Hematopoietic multipotent progenitor cell treated with erythropoietin and hydrocortisone succinate and interleukin-3 and kit ligand, for 15 days (in vitro differentiated cells): Measurements from ENCODE around the gene APOL3.
"Not testable (repeated sequence)": the region's sequence is repeated elsewhere in the genome, so short reads cannot be mapped to it uniquely, and the experiment has no call there.

ENCODE experiments used
- DNase-seq: peaks from one replicate; pipeline ENCODE4 v3.0.0-alpha.2; 2015; ENCODE audit warnings: low spot score

Gene APOL3

GRCh38 chr22:36134182-36134581, 26.4 kb downstream of the APOL3 start:
- DNase-seq, result no peak

DNA sequence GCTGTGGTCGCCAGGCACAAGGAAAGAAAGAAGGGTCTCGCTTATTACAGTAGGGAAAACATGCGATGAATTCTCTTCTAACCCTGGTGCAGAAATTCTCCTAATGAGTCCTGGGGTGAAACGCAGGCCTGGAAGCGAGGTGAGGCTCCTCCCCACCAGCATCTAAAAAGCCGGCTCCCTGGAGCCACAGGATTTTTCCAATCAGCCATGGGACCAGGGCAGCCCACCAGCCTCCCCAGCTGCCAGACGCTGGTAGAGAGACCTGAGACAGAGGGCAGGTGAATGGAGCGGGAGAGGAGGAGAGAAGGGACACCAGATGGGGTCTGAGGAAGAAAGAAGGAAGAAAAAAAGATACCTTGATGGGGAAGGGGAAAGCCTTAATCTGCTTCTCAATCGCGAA, 28.6 kb downstream of the APOL3 start:
- no peak for DNase-seq

DNA sequence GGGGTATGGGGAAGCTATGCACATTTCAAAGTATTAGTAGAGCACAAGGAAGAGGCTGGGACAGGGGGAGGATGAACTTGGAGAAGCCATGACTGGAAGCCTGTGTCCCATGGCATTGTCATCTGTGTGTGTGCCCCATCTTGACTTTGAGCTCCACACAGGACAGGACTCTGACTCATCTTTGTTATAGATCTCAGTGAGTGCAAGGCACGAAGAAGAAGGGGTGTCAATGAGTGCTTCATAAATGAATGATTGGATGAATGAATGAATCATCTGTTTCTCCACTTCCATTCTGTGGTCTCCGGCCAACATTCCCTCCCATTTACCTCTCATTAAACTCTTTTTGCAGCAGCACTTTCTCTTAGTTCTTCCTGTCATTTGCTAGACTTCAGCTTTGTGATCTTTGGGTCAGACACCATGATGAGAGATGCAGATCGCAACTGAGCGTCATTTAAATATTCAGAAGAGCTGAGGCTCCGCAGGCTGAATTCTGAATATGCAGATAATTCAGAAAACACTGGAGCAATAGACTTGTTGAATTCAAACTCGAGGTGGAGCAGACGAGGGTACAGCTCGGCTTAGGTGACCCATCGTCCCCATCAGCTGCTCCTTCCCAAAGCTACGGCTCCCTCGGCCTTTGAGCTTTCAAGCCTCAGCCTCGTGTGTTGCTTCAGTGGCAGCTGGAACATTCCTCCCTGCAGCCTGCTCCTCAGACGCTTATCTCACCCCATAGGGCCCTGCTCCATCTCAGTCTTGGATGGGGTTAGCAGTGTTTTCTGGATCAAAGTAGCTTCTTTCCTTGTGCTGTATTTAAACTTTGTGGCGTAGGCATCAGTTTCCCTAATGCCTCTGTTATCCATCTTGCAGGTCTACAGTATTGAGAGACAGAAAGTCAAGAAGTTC, 30.8 kb downstream of the APOL3 start:
- no peak for DNase-seq

DNA sequence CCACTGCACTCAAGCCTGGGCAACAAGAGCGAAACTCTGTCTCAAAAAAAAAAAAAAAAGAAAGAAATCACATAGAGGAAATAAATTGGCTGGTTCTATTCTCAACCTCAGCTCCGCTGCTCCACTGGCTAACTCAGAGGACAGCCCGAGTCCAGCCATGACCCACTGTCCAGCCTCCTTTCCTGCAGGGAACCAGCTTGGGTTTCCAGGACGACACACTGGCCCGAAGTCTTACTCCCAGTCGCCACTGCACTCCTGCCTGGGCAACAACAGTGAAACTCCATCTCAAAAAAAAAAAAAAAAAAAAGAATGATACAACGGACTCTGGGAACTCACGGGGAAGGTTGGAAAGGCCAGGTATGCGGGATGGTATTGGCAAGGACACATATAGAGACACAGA, 31.5 kb downstream of the APOL3 start:
- no peak for DNase-seq

- no peak for DNase-seq
These were observed 34.5 kb downstream of the APOL3 start for GRCh38 chr22:36125994-36126531.

- DNase-seq, result no peak
These were observed 35.1 kb downstream of the APOL3 start for GRCh38 chr22:36125434-36125833.

- no peak for DNase-seq
These were observed 35.9 kb downstream of the APOL3 start for GRCh38 chr22:36124666-36125065.

GRCh38 chr22:36123673-36124630, 36.6 kb downstream of the APOL3 start:
- DNase-seq, result peak; percentile 93

DNA sequence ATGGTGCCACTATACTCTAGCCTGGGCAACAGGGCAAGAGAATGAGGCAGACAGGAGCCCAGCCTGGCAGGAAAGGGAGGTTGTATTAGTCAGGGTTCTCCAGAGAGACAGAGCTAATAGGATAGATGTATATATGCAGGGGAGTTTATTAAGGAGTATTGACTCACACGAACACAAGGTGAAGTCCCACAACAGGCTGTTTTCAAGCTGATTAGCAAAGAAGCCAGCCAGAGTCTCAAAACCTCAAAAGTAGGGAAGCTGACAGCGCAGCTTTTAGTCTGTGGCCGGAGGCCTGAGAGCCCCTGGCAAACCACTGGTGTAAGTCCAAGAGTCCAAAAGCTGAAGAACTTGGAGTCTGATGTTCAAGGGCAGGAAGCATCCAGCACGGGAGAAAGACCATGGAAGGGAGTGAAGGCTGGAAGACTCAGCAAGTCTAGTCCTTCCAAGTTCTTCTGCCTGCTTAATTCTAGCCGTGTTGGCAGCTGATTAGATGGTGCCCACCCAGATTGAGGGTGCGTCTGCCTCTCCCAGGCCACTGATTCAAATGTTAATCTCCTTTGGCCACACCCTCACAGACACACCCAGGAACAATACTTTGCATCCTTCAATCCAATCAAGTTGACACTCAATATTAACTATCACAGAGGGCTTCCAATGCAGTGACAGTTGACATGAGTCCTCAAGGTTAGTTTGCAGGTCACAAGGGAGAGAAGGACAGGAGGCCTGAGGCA, 39.8 kb downstream of the APOL3 start:
- not testable (repeated sequence) for DNase-seq

- DNase-seq, result no peak
These were observed 43.5 kb downstream of the APOL3 start for GRCh38 chr22:36117053-36117554.

DNA sequence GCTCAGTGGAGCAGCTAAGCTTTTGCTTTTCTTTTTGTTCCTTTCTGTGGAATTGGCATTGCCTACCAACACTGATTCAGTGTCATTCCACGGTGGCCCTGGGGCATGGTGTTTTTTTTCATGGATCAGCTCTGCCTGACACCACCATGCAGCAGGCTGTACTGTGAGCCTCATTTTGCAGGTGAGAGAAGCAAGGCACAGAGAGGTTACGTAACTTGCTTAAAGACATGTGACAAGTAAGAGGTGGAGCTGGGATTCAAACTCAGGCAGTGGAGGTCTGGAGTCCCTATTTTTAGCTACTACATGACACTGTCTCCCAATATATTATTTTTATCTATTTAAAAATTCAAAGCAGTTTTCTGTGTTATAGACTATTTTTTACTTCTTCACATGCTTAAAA, 44.4 kb downstream of the APOL3 start:
- no peak for DNase-seq

DNA sequence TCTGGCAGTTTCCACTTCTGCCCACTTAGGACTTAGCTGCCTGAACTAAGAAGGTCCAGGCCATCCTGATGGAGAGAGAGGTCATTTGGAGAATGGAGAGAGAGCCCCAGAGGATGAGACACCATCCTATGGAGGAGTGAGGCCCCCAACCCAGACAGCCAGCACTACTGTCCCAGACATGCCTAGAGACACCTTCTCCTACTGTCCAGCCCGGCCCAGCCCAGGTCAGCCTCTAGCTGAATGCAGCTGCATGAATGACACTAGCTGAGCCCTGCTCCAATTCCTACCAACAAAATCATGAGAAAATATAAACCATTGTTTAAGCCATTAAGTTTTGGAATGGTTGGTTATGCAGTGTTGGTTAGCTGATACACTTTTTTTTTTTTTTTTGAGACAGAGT, 47.4 kb downstream of the APOL3 start:
- DNase-seq, result no peak

- DNase-seq, result no peak
These were observed 49.2 kb downstream of the APOL3 start for GRCh38 chr22:36111316-36111715.

GRCh38 chr22:36110306-36110881, 50.2 kb downstream of the APOL3 start:
- DNase-seq, result no peak

DNA sequence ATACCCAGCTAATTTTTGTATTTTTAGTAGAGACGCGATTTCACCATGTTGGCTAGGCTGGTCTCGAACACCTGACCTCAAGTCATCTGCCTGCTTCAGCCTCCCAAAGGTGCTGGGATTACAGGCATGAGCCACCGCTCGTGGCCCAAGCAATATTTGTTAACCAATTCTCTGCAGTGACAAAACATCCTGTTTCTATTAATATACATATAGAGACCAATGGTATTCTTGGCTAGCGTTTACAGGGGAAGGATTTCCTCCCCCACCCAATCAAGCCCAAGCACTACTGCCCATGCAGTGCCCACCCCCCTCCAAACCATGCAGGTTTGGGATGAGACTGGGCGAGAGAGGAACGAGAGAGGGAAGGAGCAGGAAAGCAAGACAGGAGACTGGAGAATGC, 53.1 kb downstream of the APOL3 start:
- DNase-seq, result no peak

- no peak for DNase-seq
These were observed 53.6 kb downstream of the APOL3 start for GRCh38 chr22:36106910-36107309.

GRCh38 chr22:36104988-36105387, 55.6 kb downstream of the APOL3 start:
- no peak for DNase-seq

DNA sequence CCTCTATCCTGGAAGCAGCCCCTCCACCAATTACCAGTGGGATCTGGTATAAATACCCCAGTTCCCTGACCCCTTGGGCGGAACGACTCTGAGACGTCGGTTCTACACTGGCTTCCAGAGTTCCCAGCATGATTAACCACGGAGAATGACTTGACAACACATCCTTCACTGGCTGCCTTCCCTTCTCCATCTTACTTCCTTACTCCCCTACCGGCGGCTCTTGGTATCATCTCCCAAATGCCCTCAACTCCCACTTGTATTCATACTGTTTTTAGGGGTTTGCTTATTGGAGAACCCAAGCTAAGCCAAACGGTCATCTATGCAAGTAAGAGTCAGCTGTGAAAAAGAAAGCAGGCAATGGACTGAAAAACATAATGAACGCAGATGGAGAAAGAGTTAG, 56.1 kb downstream of the APOL3 start:
- DNase-seq, result no peak

DNA sequence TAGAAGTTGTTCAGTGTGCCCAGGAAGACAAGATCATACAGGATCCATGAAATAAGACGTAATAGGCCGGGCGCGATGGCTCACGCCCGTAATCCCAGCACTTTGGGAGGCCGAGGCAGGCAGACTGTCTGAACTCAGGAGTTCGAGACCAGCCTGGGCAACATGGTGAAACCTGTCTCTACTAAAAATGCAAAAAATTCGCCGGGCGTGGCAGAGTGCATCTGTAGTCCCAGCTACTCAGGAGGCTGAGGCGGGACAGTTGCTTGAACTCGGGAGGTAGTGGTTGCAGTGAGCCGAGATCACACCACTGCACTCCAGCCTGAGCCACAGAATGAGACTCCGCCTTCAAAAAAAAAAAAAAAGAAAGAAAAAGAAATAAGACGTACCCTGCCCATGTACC, 56.7 kb downstream of the APOL3 start:
- DNase-seq, result no peak

DNA sequence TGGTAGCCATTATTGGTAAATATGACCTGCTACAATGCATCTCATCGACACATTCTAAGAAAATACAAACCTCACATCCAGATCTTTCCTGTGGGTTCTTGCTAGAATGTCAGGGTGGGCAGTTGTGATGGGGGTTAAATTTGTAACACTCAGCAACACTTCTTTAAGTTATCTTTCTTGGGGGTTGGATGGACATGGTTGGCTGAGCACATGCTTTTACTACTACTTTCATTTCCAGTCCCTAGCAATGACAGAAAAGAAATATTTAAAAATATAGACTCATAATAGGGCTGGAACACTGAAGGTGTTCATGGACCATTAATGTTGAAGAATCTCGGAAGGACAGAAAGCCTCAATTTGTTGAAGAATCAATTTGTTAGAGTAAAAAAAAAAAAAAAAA, 57.6 kb downstream of the APOL3 start:
- DNase-seq, result no peak

GRCh38 chr22:36101756-36102155, 58.8 kb downstream of the APOL3 start:
- no peak for DNase-seq
